Measurements from ENCODE around the gene MST1.
"Not testable (repeated sequence)": the region's sequence is repeated elsewhere in the genome, so short reads cannot be mapped to it uniquely, and the experiment has no call there.

MST1 gene

GRCh38 chr3:49685103-49685502 is 4.2 kb downstream of the MST1 start:
- in situ Hi-C loops (cut with MboI; ENCODE audit: low pct_unique_long_range_greater_than_20kb, low sequenced_read_pairs); DNase-seq: not testable (repeated sequence)

GRCh38 chr3:49684453-49684852 is 4.8 kb downstream of the MST1 start:
- DNase-seq; in situ Hi-C loops (cut with MboI; ENCODE audit: low pct_unique_long_range_greater_than_20kb, low sequenced_read_pairs): not testable (repeated sequence)

DNA sequence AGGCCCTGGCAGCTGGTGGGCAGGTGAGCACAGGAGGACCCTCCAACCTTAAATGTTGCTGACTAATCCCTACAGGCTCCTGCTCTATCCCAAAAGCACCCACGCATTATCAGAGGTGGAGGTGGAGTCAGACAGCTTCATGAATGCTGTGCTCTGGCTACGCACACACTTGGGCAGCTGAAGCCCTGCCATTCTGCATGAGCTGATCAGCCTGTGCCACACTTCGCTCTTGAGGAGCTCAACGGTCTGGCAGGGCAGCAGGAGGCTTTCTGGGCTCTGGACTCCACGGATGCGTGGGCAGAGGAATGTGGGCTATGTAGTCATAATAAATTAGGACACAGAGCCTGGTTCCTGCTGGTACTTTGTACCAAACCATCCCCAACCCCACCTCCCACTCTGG is 6.1 kb downstream of the MST1 start:
- in situ Hi-C loops (cut with MboI; ENCODE audit: low pct_unique_long_range_greater_than_20kb, low sequenced_read_pairs), result no loop called here
- DNase-seq, result no peak

- in situ Hi-C loops (cut with MboI; ENCODE audit: low pct_unique_long_range_greater_than_20kb, low sequenced_read_pairs), result no loop called here
- no peak for DNase-seq
Measured at GRCh38 chr3:49681543-49681942, 7.7 kb downstream of the MST1 start.

- in situ Hi-C loops (cut with MboI; ENCODE audit: low pct_unique_long_range_greater_than_20kb, low sequenced_read_pairs), result no loop called here
Measured at GRCh38 chr3:49681232-49681522, 8.1 kb downstream of the MST1 start.

DNA sequence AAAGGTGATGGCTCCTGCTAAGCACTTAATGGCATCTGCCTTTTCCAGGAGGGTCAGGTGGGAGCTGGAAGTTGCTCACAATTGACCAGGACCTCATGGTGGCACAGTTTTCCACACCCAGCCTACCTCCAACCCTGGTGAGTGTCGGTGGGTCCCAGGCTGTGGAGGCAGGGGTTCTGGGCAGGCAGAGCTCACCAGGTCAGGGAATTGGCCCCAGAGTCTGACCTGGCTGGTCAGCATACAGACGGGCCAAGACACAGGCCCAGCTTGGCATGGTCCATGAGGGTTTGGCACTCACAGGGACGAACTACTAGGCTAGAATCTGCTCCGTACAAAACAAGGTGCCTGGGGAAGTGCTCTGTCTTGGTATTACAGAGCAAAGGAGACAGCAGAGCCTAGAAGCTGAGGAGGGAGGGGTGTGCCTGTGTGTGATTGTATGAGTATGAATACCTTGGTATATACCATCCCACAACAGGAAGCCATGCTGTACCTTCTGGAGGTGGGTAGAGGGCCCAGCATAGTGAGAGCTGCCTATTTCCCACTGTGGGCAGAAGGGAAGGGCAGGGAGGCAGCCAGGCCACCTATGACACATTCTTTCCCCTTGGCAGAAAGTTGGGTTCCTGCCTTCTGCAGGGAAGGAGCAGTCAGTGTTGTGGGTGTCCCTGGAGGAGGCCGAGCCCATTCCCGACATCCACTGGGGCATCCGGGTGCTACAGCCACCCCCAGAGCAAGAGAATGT is 8.6 kb downstream of the MST1 start:
- no peak for DNase-seq
- in situ Hi-C loops (cut with MboI; ENCODE audit: low pct_unique_long_range_greater_than_20kb, low sequenced_read_pairs), result no loop called here

More at GRCh38 chr3:49681232-49681522, 8.1 kb downstream of the MST1 start:
- no peak for DNase-seq

DNA sequence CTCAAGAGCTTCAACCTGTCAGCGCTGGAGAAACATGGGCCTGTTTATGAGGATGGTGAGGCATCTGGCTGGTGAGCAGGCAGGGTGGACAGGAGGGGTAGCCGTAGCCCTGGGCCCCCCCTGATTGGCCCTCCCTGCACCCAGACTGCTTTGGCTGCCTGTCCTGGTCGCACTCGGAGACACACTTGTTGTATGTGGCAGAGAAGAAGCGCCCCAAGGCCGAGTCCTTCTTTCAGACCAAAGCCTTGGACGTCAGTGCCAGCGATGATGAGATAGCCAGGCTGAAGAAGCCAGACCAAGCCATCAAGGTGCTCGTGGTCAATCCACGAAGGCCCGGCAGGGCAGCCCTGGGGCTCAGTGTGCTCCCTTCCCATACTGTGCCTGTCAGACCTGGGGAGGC is 13.4 kb downstream of the MST1 start:
- in situ Hi-C loops (cut with MboI; ENCODE audit: low pct_unique_long_range_greater_than_20kb, low sequenced_read_pairs), result loop anchor here (10.0 kb wide), 1 partner anchor 131 kb away; no protein-coding TSS in a partner anchor
- no peak for DNase-seq

DNA sequence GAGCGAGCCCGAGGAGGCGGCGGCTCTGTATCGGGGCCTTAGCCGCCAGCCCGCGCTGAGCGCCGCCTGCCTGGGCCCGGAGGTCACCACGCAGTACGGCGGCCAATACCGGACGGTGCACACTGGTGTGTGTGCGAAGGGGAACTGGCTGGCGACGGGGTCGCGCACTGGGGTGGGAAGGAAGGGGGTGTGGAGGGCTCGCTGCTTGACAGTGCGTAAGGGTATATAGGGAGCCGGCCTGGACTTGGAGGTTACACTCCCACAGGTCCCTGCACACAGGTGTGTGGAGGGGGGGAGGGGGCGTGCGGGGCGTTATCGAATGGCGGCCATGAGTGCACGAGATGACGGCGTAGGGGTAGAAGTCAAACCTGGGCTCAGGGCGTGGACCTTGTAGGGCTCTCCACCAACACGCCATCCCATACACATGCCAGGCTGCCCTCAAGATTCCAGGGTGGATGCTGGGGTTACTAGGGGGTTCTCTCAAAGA is 14.7 kb downstream of the MST1 start:
- no peak for DNase-seq
- in situ Hi-C loops (cut with MboI; ENCODE audit: low pct_unique_long_range_greater_than_20kb, low sequenced_read_pairs), result loop anchor here (10.0 kb wide), 1 partner anchor 130 kb away; no protein-coding TSS in a partner anchor

DNA sequence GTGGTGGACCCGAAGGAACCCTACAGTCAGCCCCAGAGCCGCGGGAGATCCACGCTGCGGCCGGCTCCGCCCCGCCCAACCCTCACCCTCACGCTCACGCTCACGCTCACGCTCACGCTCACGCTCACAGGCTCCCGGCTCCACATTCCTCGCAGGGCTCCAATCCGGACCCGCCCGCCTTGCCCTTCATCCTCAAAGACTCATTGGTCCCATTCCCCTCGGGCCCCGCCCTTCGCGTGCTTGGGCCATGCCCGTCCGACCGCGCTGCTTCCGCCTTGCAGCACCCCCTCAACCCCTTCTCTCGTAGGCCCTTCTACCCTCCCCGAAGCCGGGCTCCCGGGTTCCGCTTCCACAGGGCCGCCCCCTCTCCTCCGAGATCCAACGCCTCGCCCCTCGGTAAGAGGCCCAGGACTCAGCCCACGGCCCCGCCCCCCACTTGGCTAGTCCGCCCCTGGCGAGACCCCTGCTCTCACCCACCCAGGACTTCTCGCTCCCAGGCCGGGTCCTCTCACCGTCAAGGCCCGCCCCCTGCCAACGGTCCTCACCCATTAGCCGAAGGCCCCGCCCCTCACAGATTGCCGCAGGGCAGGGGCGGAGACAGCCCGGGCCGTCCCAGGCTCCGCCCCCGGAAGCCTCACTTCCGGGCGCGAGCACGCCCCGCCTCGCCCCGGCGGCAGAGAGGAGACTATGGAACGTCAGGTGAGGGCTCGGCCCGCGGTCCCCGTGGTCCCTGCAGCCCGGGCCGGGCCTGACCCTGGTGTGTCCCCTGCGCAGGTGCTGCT is 15.4 kb downstream of the MST1 start, which contains the start of gene APEH:
TSS of gene APEH (plus strand) at position 637 of the 782 bp plus-strand sequence. CDS start at position 688, 51 bp downstream.
- peak; percentile 99 for DNase-seq
- in situ Hi-C loops (cut with MboI; ENCODE audit: low pct_unique_long_range_greater_than_20kb, low sequenced_read_pairs), result loop anchor here (10.0 kb wide), 1 partner anchor 129 kb away; no protein-coding TSS in a partner anchor

- in situ Hi-C loops (cut with MboI; ENCODE audit: low pct_unique_long_range_greater_than_20kb, low sequenced_read_pairs), result loop anchor here (10.0 kb wide), 1 partner anchor 128 kb away; no protein-coding TSS in a partner anchor
- peak; percentile 44 for DNase-seq
Measured at GRCh38 chr3:49673121-49673714, 16.1 kb downstream of the MST1 start.

DNA sequence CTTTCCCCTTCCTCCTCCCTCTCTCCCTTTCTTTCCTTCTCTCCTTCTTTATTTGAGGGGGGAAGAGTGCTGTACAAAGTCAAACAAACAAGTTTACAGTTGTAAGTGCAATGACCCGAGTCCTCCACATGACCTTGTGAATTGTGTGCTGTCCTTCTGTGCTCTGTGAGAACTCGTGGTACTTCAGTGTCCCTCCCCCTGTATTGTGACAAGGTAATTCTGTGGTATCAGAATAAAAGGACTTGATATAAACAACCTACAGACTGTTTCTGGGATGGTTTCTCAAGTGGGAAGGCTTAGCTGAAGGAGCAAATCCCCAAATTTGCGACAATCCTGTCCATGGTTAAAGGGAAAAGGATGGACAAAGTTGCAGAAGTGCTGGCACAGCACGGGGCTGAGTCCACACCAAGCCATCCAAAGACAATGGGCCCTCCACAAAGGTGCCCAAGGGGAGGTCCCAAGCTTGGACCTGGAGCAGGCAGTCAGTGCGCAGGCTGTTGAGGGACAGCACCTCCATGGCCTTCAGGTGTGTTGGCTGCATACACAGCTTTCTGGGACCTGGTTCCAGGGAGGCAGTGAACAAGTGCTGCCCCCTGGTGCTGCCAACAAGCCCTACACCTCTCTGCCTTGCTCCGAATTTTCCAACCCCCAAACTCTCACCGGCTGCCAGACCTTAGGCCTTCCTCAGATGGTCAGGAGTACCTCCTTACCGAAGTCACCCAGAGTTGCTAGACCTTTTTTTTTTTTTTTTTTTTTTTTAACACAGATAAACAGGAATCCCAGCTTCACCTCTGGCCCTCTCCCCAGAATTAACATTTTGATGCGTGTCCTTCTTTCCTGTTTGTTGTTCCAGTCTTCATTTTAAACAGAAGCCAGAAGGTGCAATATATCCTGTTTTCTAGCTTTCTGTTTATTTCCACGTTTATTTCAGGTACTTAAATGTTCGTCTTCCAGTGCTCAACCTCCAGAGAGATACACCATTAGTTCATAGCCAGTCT is 17.7 kb downstream of the MST1 start:
- peak; percentile 92 for DNase-seq
- in situ Hi-C loops (cut with MboI; ENCODE audit: low pct_unique_long_range_greater_than_20kb, low sequenced_read_pairs), result loop anchor here (10.0 kb wide), 1 partner anchor 127 kb away; no protein-coding TSS in a partner anchor

DNA sequence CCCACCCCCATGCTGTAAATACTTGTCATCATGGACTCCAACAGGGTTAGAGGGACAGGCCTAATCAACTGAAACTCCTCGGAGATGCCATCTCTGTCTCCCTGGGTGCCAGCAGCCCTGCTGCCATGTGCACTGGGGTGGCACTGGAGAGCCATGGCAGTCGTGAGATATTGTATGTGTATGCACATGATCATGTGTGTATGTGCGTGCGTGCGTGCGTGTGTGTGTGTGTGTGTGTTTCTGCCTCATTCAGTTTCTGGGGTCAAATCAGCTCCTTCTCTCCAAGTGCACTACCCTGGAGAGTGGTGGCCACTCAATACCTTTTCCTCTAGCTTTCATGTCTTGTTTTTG is 18.4 kb downstream of the MST1 start:
- in situ Hi-C loops (cut with MboI; ENCODE audit: low pct_unique_long_range_greater_than_20kb, low sequenced_read_pairs), result loop anchor here (10.0 kb wide), 1 partner anchor 126 kb away; no protein-coding TSS in a partner anchor
- DNase-seq, result no peak

DNA sequence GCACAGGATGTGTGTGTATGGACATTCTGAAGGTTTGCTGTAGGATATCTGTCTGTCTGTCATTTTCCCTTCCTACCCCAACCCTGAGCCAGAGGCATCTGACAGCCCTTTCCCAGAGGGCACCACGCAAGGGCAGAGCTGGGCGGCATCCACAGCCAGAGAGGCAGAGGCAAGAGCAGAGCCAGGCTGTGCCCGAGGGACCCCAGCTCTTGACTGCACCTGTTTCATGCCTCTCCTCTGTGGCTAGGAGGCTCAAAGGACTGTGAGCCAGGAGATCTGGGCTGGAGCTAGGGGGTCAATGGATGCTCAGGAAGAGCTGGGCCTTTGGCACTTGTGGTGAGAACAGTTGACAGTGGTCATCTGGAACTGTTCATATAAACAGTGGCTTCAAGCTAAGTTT is 19.9 kb downstream of the MST1 start:
- in situ Hi-C loops (cut with MboI; ENCODE audit: low pct_unique_long_range_greater_than_20kb, low sequenced_read_pairs), result no loop called here
- no peak for DNase-seq

GRCh38 chr3:49668861-49669260 is 20.4 kb downstream of the MST1 start:
- DNase-seq, result no peak
- in situ Hi-C loops (cut with MboI; ENCODE audit: low pct_unique_long_range_greater_than_20kb, low sequenced_read_pairs), result no loop called here

- peak; percentile 10 for DNase-seq
- in situ Hi-C loops (cut with MboI; ENCODE audit: low pct_unique_long_range_greater_than_20kb, low sequenced_read_pairs), result no loop called here
Measured at GRCh38 chr3:49668414-49668797, 20.9 kb downstream of the MST1 start.

- in situ Hi-C loops (cut with MboI; ENCODE audit: low pct_unique_long_range_greater_than_20kb, low sequenced_read_pairs), result no loop called here
Measured at GRCh38 chr3:49667701-49668413, 21.4 kb downstream of the MST1 start.

GRCh38 chr3:49666592-49666991 is 22.7 kb downstream of the MST1 start:
- DNase-seq, result no peak
- in situ Hi-C loops (cut with MboI; ENCODE audit: low pct_unique_long_range_greater_than_20kb, low sequenced_read_pairs), result no loop called here

More at GRCh38 chr3:49667701-49668413, 21.4 kb downstream of the MST1 start:
- DNase-seq, result no peak

All from KBM-7 (cell line).